HG02678 (cell line): ENCODE measurements around the gene VTI1B.
"Not testable (repeated sequence)": the region's sequence is repeated elsewhere in the genome, so short reads cannot be mapped to it uniquely, and the experiment has no call there.

ENCODE experiments used
- ATAC-seq: cut with Tn5 transposase; IDR thresholded peaks from one replicate; pipeline ENCODE4 v1.9.1; 2021; ENCODE audit warnings: mild to moderate bottlenecking, moderate library complexity; ENCODE audit not compliant: unreplicated experiment

The VTI1B gene

GRCh38 chr14:67674480-67675218 is at the start of gene VTI1B:
TSS of gene VTI1B (minus strand) at chr14:67674632. CDS start at chr14:67674489, 143 bp downstream.
- ATAC-seq: peak; percentile 90

- no peak for ATAC-seq
Measured at GRCh38 chr14:67722293-67722692, 47.9 kb upstream of the VTI1B start.

- no peak for ATAC-seq
Measured at GRCh38 chr14:67721875-67722274, 47.4 kb upstream of the VTI1B start.

GRCh38 chr14:67719866-67720265 is 45.4 kb upstream of the VTI1B start:
- no peak for ATAC-seq

GRCh38 chr14:67719385-67719784 is 45.0 kb upstream of the VTI1B start:
- not testable (repeated sequence) for ATAC-seq

- ATAC-seq: no peak
Measured at GRCh38 chr14:67718265-67718664, 43.8 kb upstream of the VTI1B start.

- no peak for ATAC-seq
Measured at GRCh38 chr14:67717048-67717447, 42.6 kb upstream of the VTI1B start.

GRCh38 chr14:67710209-67710608 is 35.8 kb upstream of the VTI1B start:
- ATAC-seq: no peak

- ATAC-seq: not testable (repeated sequence)
Measured at GRCh38 chr14:67709796-67710195, 35.4 kb upstream of the VTI1B start.

GRCh38 chr14:67709346-67709745 is 34.9 kb upstream of the VTI1B start:
- ATAC-seq: not testable (repeated sequence)

- ATAC-seq: no peak
Measured at GRCh38 chr14:67705211-67705610, 30.8 kb upstream of the VTI1B start.

GRCh38 chr14:67704484-67705089 is 30.2 kb upstream of the VTI1B start:
- ATAC-seq: no peak

- no peak for ATAC-seq
Measured at GRCh38 chr14:67703997-67704396, 29.6 kb upstream of the VTI1B start.

- not testable (repeated sequence) for ATAC-seq
Measured at GRCh38 chr14:67701492-67701891, 27.1 kb upstream of the VTI1B start, which contains the start of gene RDH12. TSS of gene RDH12 (plus strand) at chr14:67701886. CDS start at chr14:67722643, 20,757 bp downstream.

GRCh38 chr14:67698179-67698578 is 23.7 kb upstream of the VTI1B start:
- ATAC-seq: no peak

- no peak for ATAC-seq
Measured at GRCh38 chr14:67697006-67697405, 22.6 kb upstream of the VTI1B start.

- peak; percentile 88 for ATAC-seq
Measured at GRCh38 chr14:67695394-67695949, 21.0 kb upstream of the VTI1B start, which contains the start of gene RDH11. TSS of gene RDH11 (minus strand) at chr14:67695764. CDS start at chr14:67695703, 61 bp downstream.

GRCh38 chr14:67694791-67695393 is 20.5 kb upstream of the VTI1B start:
- peak; percentile 85 for ATAC-seq

GRCh38 chr14:67690011-67690410 is 15.6 kb upstream of the VTI1B start:
- ATAC-seq: no peak

GRCh38 chr14:67683842-67684241 is 9.4 kb upstream of the VTI1B start:
- no peak for ATAC-seq

GRCh38 chr14:67680941-67681340 is 6.5 kb upstream of the VTI1B start:
- ATAC-seq: no peak
